Peyer's patch (tissue), 4 donors: ENCODE data around the gene CRAMP1.

Experiments
- POLR2A ChIP-seq, 2 donors: fragments of 450-650 bp; IDR thresholded peaks; one replicate each; pipeline ENCODE4 v1.5.1; 2017; ENCODE audit warnings: antibody characterized with exemption in 2 of 2, mild to moderate bottlenecking in 2 of 2, moderate library complexity in 2 of 2
- TF ChIP-seq, protein P1 (sequence below), 6 experiments: fragments of 450-650 bp in 4 of 6; fragments of 200-600 bp in 2 of 6; sonication (generic) in 1 of 6; IDR thresholded peaks; one replicate each; pipeline ENCODE4 v1.5.1; 2017 to 2019; ENCODE audit warnings: antibody characterized with exemption in 6 of 6, mild to moderate bottlenecking in 3 of 6, moderate library complexity in 1 of 6

DNA sequence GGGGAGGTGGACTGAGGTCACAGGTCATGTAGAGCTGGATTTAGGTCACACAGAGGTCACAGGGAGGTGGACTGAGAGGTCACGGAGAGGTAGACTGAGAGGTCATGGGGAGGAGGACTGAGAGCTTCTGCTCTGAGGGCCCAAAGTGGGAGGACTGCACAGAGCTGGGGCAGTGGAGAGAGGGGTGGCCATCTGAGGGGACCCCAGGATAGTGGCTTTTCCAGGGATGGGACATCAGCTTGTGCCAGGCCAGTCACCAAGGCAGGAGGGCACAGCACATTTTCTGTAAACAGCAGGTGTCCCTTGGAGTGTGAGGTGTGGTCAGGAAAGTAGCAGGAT is 39.8 kb downstream of the CRAMP1 start:
- no peak for TF ChIP-seq POLR2A (IDR thresholded peaks at IDR 0.05)
- TF ChIP-seq, protein P1, sequence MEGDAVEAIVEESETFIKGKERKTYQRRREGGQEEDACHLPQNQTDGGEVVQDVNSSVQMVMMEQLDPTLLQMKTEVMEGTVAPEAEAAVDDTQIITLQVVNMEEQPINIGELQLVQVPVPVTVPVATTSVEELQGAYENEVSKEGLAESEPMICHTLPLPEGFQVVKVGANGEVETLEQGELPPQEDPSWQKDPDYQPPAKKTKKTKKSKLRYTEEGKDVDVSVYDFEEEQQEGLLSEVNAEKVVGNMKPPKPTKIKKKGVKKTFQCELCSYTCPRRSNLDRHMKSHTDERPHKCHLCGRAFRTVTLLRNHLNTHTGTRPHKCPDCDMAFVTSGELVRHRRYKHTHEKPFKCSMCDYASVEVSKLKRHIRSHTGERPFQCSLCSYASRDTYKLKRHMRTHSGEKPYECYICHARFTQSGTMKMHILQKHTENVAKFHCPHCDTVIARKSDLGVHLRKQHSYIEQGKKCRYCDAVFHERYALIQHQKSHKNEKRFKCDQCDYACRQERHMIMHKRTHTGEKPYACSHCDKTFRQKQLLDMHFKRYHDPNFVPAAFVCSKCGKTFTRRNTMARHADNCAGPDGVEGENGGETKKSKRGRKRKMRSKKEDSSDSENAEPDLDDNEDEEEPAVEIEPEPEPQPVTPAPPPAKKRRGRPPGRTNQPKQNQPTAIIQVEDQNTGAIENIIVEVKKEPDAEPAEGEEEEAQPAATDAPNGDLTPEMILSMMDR (IDR thresholded peaks at IDR 0.05) = no peak
